Measurements from ENCODE around the gene UBE2O. TPM values are rescaled to one million over a fixed set of nuclear protein-coding genes. Genes with fewer than 3 reads are reported as not detected.
A peak's percentile ranks its signal among the peaks of the same experiment; 100 is the strongest.
"Not testable (repeated sequence)": the region's sequence is repeated elsewhere in the genome, so short reads cannot be mapped to it uniquely, and the experiment has no call there.

UBE2O gene
- total RNA-seq, 2 experiments from 2014 or later: 37.7 to 38.4 TPM

DNA sequence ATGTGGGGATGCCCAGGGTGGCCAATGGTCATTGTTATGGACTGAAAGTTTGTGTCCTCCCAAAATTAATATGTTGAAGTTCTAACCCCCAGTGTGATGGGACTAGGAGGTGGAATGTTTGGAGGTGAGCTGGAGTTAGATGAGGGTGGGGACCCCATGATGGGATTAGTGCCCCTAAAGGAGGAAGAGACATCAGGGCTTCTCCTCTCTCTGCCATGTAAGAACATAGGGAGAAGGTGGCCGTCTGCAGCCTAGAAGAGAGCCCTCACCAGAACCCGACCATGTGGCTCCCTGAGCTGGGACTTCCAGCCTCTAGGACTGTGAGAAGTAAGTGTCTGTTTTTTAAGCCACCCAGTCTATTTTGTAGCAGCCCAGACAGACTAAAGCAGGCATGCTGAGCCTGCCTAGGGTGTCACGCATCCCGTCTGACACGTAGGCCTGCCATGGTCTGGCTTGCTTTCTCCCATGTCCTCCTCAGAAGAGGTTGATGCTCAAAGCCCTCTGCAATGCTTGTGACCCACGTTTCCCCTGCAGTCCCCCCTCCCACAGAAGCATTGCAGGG is 95.3 kb downstream of the UBE2O start:
- Mint-ChIP-seq H3K9me3 (no peaks in the 10 kb centered on the region), H3K4me1 (peaks cover 12% of the 10 kb centered on the region), H3K27me3 (peaks cover 4% of the 10 kb centered on the region), H3K4me3 (no peak overlapping the region), H3K27ac (no peak overlapping the region), H3K36me3 (no peaks in the 10 kb centered on the region)
- no peak for DNase-seq

DNA sequence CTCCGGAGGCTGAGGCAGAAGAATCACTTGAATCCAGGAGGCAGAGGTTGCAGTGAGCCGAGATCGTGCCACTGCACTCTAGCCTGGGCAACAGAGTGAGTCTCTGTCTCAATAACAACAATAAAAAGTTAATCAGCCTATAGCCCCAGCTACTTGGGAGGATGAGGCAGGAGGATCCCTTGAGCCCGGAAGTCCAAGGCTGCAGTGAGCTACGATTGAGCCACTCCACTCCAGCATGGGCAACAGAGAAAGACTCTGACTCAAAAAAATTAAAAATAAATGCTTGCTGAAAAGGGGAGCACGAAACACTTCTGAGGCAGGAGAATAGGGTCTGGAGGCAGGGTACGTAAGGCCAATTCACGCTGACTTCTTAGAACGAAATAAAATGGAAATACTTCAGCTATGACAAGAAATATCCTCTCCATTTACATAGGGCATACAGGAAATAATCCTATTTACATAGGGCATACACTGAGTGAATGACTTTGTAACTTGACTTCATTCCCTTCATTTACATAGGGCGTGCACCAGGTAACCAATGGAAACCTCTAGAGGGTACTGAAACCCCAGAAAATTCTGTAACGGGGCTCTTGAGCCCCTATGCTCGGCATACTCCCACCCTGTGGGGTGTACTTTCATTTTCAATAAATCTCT is 96.0 kb downstream of the UBE2O start:
- peaks cover under 1% of the 10 kb centered on the region for H3K27me3 Mint-ChIP-seq
- no peak overlapping the region for H3K27ac Mint-ChIP-seq
- no peaks in the 10 kb centered on the region for H3K36me3 Mint-ChIP-seq
- no peaks in the 10 kb centered on the region for H3K9me3 Mint-ChIP-seq
- no peak for DNase-seq
- no peak overlapping the region for H3K4me3 Mint-ChIP-seq
- peaks cover 17% of the 10 kb centered on the region for H3K4me1 Mint-ChIP-seq

DNA sequence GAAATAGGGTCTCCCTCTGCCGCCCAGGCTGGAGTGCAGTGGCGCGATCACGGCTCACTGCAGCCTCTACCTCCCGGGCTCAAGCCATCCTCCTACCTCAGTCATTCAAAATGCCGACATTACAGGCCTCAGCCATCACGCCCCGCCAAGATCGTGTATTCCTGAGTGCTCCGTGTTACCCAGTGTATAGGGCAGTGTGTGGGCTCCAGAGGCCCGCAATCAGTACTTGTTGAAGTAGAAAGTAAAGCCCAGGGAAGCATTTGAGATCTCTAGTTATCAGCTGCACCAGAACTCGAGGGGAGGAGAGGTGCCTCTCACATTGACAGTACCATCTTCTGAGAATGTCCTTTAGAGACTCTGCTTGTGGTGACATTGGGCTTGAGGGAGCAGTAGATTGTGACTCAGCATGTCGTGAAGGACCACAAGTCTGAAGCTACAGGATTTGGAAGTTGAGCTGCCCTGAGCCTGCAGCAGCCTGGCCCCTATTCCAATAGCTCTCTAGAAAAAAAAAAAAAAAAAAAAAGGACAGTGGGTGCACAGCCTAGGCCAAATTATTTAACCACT is 98.1 kb downstream of the UBE2O start:
- H3K4me1 Mint-ChIP-seq: peaks cover 21% of the 10 kb centered on the region
- H3K36me3 Mint-ChIP-seq: peaks cover 2% of the 10 kb centered on the region
- H3K27me3 Mint-ChIP-seq: no peaks in the 10 kb centered on the region
- no peak for DNase-seq
- peak overlapping the region; percentile 52 for H3K4me3 Mint-ChIP-seq
- no peaks in the 10 kb centered on the region for H3K9me3 Mint-ChIP-seq
- no peak overlapping the region for H3K27ac Mint-ChIP-seq

- H3K36me3 Mint-ChIP-seq: peaks cover 2% of the 10 kb centered on the region
- peak overlapping the region; percentile 87 for H3K4me3 Mint-ChIP-seq
- no peak for DNase-seq
- H3K9me3 Mint-ChIP-seq: no peaks in the 10 kb centered on the region
- no peaks in the 10 kb centered on the region for H3K27me3 Mint-ChIP-seq
- peaks cover 21% of the 10 kb centered on the region for H3K4me1 Mint-ChIP-seq
- H3K27ac Mint-ChIP-seq: peak overlapping the region; percentile 98
Measured at GRCh38 chr17:76354317-76354729, 98.6 kb downstream of the UBE2O start.

- peaks cover 21% of the 10 kb centered on the region for H3K4me1 Mint-ChIP-seq
- peaks cover 2% of the 10 kb centered on the region for H3K36me3 Mint-ChIP-seq
- peak within 1 kb of the TSS; percentile 87 for H3K4me3 Mint-ChIP-seq
- no peaks in the 10 kb centered on the region for H3K27me3 Mint-ChIP-seq
- H3K9me3 Mint-ChIP-seq: no peaks in the 10 kb centered on the region
- DNase-seq: peak; percentile 86
- H3K27ac Mint-ChIP-seq: peak within 1 kb of the TSS; percentile 98
Measured at GRCh38 chr17:76353599-76354316, 99.2 kb downstream of the UBE2O start, which contains the start of gene PRPSAP1. Gene PRPSAP1, minus strand, starts transcription at chr17:76353916. Its CDS starts 213 bp downstream, at chr17:76353703.

- Mint-ChIP-seq H3K36me3 (peaks cover 2% of the 10 kb centered on the region), H3K9me3 (no peaks in the 10 kb centered on the region), H3K27me3 (no peaks in the 10 kb centered on the region), H3K4me3 (peak overlapping the region; percentile 87), H3K4me1 (peaks cover 21% of the 10 kb centered on the region), H3K27ac (peak overlapping the region; percentile 98)
- peak; percentile 41 for DNase-seq
Measured at GRCh38 chr17:76353004-76353598, 99.9 kb downstream of the UBE2O start.

DNA sequence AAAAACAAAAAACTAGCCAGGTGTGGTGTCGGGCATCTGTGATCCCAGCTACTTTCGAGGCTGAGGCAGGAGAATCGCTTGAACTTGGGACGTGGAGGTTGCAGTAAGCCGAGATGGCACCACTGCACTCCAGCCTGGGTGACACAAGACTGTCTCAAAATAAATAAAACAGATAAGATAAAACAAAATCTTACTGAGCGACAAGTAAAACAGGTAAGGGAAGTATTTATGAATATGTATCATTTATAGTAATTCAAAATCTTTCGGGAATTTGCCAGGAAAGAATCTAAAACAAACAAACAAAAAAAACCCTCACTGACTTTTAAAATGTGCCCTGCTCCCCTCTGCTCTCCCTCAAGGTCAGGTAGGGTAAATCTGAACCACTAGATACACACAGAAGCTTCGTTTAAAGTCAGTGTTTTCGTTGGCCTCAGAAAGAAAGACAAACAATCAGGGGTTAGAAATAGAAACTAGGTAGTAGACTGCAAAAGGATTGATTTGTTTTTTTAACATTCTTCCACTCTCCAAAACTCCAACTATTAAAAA is 101.4 kb downstream of the UBE2O start:
- Mint-ChIP-seq H3K36me3 (peaks cover 10% of the 10 kb centered on the region), H3K27me3 (no peaks in the 10 kb centered on the region), H3K4me3 (peak overlapping the region; percentile 14), H3K9me3 (no peaks in the 10 kb centered on the region), H3K27ac (no peak overlapping the region), H3K4me1 (peaks cover 20% of the 10 kb centered on the region)
- no peak for DNase-seq

DNA sequence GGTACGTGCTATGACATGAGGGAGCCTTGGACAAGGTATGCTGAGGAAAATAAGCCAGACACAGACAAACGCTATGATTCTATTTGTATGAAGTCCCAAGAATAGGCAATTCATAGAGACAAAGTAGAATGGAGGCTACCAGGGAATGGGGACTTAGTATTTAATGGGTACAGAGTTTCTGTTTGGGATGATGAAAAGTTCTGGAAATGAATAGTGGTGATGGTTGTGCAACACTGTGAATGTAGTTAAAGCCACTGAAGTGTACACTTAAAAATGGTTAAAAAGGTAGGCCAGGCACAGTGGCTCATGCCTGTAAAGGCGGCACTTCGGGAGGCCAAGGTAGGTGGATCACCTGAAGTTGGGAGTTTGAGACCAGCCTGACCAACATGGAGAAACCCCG is 102.5 kb downstream of the UBE2O start:
- no peak overlapping the region for H3K27ac Mint-ChIP-seq
- H3K4me1 Mint-ChIP-seq: peaks cover 20% of the 10 kb centered on the region
- H3K9me3 Mint-ChIP-seq: no peaks in the 10 kb centered on the region
- no peaks in the 10 kb centered on the region for H3K27me3 Mint-ChIP-seq
- peaks cover 10% of the 10 kb centered on the region for H3K36me3 Mint-ChIP-seq
- H3K4me3 Mint-ChIP-seq: no peak overlapping the region
- DNase-seq: no peak

GRCh38 chr17:76346936-76347335 is 106.0 kb downstream of the UBE2O start:
- not testable (repeated sequence) for H3K9me3 Mint-ChIP-seq, H3K27ac Mint-ChIP-seq, H3K36me3 Mint-ChIP-seq, H3K4me1 Mint-ChIP-seq, DNase-seq, H3K27me3 Mint-ChIP-seq, H3K4me3 Mint-ChIP-seq

DNA sequence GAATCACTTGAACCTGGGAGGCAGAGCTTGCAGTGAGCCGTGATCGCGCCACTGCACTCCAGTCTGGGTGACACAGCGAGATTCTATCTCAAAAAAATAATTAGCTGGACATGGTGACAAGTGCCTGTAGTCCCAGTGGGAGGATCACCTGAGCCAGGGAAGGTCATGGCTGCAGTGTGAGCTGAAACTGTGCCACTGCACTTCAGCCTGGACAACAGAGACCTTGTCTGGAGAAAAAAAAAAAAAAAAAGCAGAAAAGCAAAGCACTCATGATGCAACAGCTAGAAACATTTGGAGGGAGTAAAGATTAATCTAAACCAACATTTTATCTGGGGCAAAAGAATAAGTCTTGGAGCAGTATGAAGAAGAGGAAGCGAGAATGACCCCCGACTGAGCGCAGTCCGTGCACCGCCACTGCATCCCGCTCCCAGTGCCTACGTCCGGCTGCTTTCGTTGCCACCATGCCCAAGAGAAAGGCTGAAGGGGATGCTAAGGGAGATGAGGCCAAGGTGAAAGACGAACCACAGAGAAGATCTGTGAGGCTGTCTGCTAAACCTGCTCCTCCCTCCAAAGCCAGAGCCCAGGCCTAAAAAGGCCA is 107.5 kb downstream of the UBE2O start:
- no peak for DNase-seq
- no peak overlapping the region for H3K27ac Mint-ChIP-seq
- no peak overlapping the region for H3K4me3 Mint-ChIP-seq
- peaks cover 9% of the 10 kb centered on the region for H3K36me3 Mint-ChIP-seq
- H3K9me3 Mint-ChIP-seq: no peaks in the 10 kb centered on the region
- no peaks in the 10 kb centered on the region for H3K4me1 Mint-ChIP-seq
- H3K27me3 Mint-ChIP-seq: no peaks in the 10 kb centered on the region

DNA sequence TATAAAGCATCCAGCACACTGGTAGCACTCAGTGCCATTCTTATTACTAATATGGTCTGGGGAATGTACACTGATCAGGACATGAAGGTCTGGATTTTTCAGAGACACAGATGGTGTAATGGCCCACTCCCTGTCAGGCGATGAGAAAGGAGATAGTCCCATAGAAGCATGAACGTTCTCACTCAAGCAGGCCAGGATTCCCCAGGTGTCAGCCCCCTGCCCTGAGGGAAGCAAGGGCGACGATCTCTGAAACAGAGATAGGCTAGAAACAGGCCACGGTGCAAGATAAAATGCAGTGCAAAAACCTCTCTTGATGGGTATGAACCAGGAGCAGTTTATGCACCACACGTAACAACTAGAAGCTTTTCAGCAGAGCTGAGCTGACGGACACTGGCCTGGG is 109.8 kb downstream of the UBE2O start:
- no peak overlapping the region for H3K4me3 Mint-ChIP-seq
- H3K27me3 Mint-ChIP-seq: no peaks in the 10 kb centered on the region
- H3K9me3 Mint-ChIP-seq: no peaks in the 10 kb centered on the region
- DNase-seq: no peak
- H3K27ac Mint-ChIP-seq: no peak overlapping the region
- H3K36me3 Mint-ChIP-seq: peaks cover 7% of the 10 kb centered on the region
- H3K4me1 Mint-ChIP-seq: peaks cover 2% of the 10 kb centered on the region

- Mint-ChIP-seq H3K36me3 (no peaks in the 10 kb centered on the region), H3K9me3 (no peaks in the 10 kb centered on the region), H3K27me3 (no peaks in the 10 kb centered on the region), H3K4me1 (peaks cover 2% of the 10 kb centered on the region), H3K4me3 (no peak overlapping the region), H3K27ac (no peak overlapping the region)
- no peak for DNase-seq
Measured at GRCh38 chr17:76341301-76341700, 111.7 kb downstream of the UBE2O start.

Measured in activated naive CD8-positive, alpha-beta T cell treated with anti-CD3 and anti-CD28 coated beads for 36 hours (primary cell).